Activated T-cell treated with anti-CD3 and anti-CD28 coated beads, Interleukin-2, amount 50 U/mL, for 4 hours (primary cell): ENCODE data around the gene LAMA1. TPM values are rescaled to one million over a fixed set of nuclear protein-coding genes. Genes with fewer than 3 reads are reported as not detected.
"Not testable (repeated sequence)": the region's sequence is repeated elsewhere in the genome, so short reads cannot be mapped to it uniquely, and the experiment has no call there.

Source experiments
- ATAC-seq, 2 donors: fragments of 200-7000 bp; cut with Tn5 transposase; one replicate each; pipeline ENCODE4 v1.10.0; 2021
- DNase-seq: peaks from one replicate; pipeline ENCODE4 v3.0.0-alpha.2; 2020
- H3K27me3 Mint-ChIP-seq: one replicate; pipeline ENCODE4 v1.8.0; 2021; ENCODE audit warnings: low read depth, mixed read lengths
- H3K36me3 Mint-ChIP-seq: one replicate; pipeline ENCODE4 v1.8.0; 2022; ENCODE audit warnings: mixed read lengths; ENCODE audit not compliant: insufficient read depth
- H3K4me1 Mint-ChIP-seq: one replicate; pipeline ENCODE4 v1.8.0; 2021; ENCODE audit warnings: low read depth, mixed read lengths
- H3K4me3 Mint-ChIP-seq: one replicate; pipeline ENCODE4 v1.8.0; 2021; ENCODE audit warnings: mild to moderate bottlenecking, moderate library complexity, mixed read lengths
- H3K9me3 Mint-ChIP-seq: one replicate; pipeline ENCODE4 v1.8.0; 2021; ENCODE audit warnings: mixed read lengths
- total RNA-seq, 3 donors: library from RNA; stranded (reverse); gene quantifications; one replicate each; pipeline ENCODE4 v1.2.1, GENCODE V29; 2021

Gene LAMA1
- total RNA-seq, 3 donors from 2014 or later, result 0.05 to 0.08 (median 0.05) TPM

- H3K9me3 Mint-ChIP-seq, result peaks cover 8% of the 10 kb centered on the region
- no peaks in the 10 kb centered on the region for H3K27me3 Mint-ChIP-seq
- H3K36me3 Mint-ChIP-seq, result no peaks in the 10 kb centered on the region
- no peak overlapping the region for H3K4me3 Mint-ChIP-seq
- ATAC-seq, result no peak
- no peak for DNase-seq
- no peaks in the 10 kb centered on the region for H3K4me1 Mint-ChIP-seq
These were observed 167.6 kb downstream of the LAMA1 start for GRCh38 chr18:6949800-6950586.

- DNase-seq, result no peak
- no peak for ATAC-seq
- H3K27me3 Mint-ChIP-seq, result no peaks in the 10 kb centered on the region
- H3K4me3 Mint-ChIP-seq, result no peak overlapping the region
- H3K36me3 Mint-ChIP-seq, result no peaks in the 10 kb centered on the region
- peaks cover 8% of the 10 kb centered on the region for H3K9me3 Mint-ChIP-seq
- H3K4me1 Mint-ChIP-seq, result no peaks in the 10 kb centered on the region
These were observed 169.1 kb downstream of the LAMA1 start for GRCh38 chr18:6948281-6949055.

GRCh38 chr18:6947338-6948030, 170.1 kb downstream of the LAMA1 start:
- no peak for DNase-seq
- no peak for ATAC-seq
- no peaks in the 10 kb centered on the region for H3K36me3 Mint-ChIP-seq
- H3K27me3 Mint-ChIP-seq, result no peaks in the 10 kb centered on the region
- peaks cover 8% of the 10 kb centered on the region for H3K9me3 Mint-ChIP-seq
- H3K4me1 Mint-ChIP-seq, result no peaks in the 10 kb centered on the region
- H3K4me3 Mint-ChIP-seq, result no peak overlapping the region

DNA sequence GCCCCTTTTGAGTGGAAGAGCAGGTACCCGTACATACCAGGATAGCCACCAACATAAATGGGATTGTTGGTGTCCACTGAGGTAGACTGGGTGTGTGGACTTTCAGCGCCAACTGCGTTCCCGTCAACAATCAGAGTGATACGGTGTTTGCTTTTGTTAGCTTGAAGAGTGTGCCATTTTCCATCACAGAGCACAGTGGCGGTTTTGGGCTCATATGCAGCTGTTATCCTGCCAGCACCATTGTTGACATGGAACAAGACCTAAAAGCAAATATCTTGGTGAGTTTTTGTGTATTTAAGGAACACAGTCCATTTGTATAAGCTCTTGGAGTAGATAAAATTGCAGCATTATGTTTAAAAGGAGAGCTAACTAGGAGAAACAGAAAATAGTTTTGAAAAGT, 174.5 kb downstream of the LAMA1 start:
- H3K27me3 Mint-ChIP-seq, result no peaks in the 10 kb centered on the region
- H3K36me3 Mint-ChIP-seq, result no peaks in the 10 kb centered on the region
- DNase-seq, result no peak
- ATAC-seq, result no peak
- H3K4me3 Mint-ChIP-seq, result no peak overlapping the region
- H3K4me1 Mint-ChIP-seq, result no peaks in the 10 kb centered on the region
- H3K9me3 Mint-ChIP-seq, result no peaks in the 10 kb centered on the region

DNA sequence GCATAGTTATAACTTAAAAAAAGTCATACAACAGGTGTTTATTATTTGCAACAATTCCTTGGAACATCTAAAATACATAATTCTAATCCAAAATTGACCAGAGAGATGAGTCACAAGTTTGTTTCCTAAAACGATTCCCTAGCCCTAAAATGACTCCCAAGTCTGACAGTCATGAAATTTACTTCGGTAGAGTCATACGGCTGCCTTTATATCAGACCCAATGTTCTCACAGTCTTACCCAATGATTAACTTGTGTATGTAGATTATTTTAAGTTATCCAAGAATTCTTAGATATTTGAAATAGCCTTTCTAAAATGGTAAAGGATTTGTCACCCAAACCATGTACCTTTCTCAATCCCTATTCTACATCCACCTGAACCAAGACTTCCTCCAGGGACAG, 174.9 kb downstream of the LAMA1 start:
- Mint-ChIP-seq H3K36me3 (no peaks in the 10 kb centered on the region), H3K9me3 (no peaks in the 10 kb centered on the region), H3K27me3 (peaks cover 2% of the 10 kb centered on the region), H3K4me1 (no peaks in the 10 kb centered on the region), H3K4me3 (no peak overlapping the region)
- DNase-seq (no peak), ATAC-seq (no peak)

GRCh38 chr18:6941996-6942395, 175.6 kb downstream of the LAMA1 start:
- Mint-ChIP-seq H3K27me3 (peaks cover 2% of the 10 kb centered on the region), H3K9me3 (no peaks in the 10 kb centered on the region), H3K4me3 (no peak overlapping the region), H3K36me3 (no peaks in the 10 kb centered on the region), H3K4me1 (no peaks in the 10 kb centered on the region)
- DNase-seq (no peak), ATAC-seq (no peak)

DNA sequence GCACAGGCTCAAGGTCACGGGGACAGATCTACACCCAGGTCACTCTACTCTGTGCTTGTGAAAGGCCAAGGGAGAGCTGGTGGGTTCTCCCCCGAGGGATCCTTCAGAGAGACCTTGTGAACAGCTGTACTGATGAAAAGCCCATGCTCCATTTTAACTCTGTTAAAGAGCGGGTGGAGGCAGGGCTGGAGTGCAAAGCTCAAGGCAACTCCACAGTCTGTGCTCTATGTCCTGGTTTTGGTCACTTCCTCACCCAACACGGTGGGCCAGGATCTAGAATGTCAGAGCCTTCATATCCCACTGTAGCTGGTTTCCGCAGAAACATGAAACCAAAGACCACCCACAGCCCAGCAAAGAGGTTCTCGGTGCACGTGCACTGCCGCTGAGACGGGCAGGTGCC, 177.1 kb downstream of the LAMA1 start:
- Mint-ChIP-seq H3K27me3 (peaks cover 2% of the 10 kb centered on the region), H3K36me3 (no peaks in the 10 kb centered on the region), H3K4me1 (no peaks in the 10 kb centered on the region), H3K4me3 (no peak overlapping the region), H3K9me3 (no peaks in the 10 kb centered on the region)
- DNase-seq (no peak), ATAC-seq (no peak)

GRCh38 chr18:6939972-6940371, 177.6 kb downstream of the LAMA1 start:
- Mint-ChIP-seq H3K9me3 (peaks cover 4% of the 10 kb centered on the region), H3K36me3 (no peaks in the 10 kb centered on the region), H3K27me3 (peaks cover 2% of the 10 kb centered on the region), H3K4me1 (no peaks in the 10 kb centered on the region), H3K4me3 (no peak overlapping the region)
- ATAC-seq (no peak), DNase-seq (no peak)

- H3K27me3 Mint-ChIP-seq, H3K9me3 Mint-ChIP-seq, DNase-seq, H3K36me3 Mint-ChIP-seq, ATAC-seq, H3K4me1 Mint-ChIP-seq, H3K4me3 Mint-ChIP-seq: not testable (repeated sequence)
These were observed 179.2 kb downstream of the LAMA1 start for GRCh38 chr18:6938403-6938802.

DNA sequence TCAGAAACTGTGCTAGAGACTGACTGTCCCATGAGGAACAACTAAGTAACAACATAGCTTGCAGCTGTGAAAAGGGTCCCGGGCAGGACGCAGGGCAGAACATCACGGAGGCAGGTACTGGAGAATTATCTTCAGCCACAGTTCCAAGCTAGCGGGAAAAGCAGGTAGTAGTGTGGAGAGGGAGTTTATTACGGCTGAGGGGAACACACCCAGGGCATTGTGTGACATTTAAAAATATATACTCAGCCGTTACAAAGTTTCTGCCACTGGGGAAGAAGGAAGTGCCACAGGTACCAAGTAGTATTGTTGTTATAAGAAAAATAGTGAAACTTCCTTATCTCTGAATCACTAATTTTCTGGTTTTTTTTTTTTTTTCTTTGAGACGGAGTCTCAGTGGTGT, 179.6 kb downstream of the LAMA1 start:
- no peak for ATAC-seq
- Mint-ChIP-seq H3K9me3 (peaks cover 4% of the 10 kb centered on the region), H3K4me1 (no peaks in the 10 kb centered on the region), H3K4me3 (no peak overlapping the region), H3K36me3 (no peaks in the 10 kb centered on the region), H3K27me3 (peaks cover 2% of the 10 kb centered on the region)
- DNase-seq, result no peak

DNA sequence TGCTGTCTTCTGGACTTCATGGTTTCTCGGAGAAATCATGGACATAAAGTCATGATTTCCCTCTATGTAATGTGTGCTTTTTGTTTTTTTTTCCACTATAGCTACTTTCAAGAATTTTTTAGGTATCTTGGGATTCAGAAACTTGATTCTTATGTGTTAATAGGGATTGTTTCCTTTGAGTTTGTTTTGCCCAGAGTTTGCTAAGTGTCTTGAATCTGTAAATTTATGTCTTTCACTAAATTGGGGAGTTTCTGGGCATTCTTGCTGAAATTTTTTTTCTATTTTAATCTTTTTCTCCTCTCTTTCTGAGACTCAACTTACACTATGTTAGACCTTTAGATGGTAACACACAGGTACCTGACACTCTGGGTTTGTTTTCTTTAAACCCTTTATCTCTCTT, 182.7 kb downstream of the LAMA1 start:
- no peaks in the 10 kb centered on the region for H3K36me3 Mint-ChIP-seq
- H3K4me3 Mint-ChIP-seq, result no peak overlapping the region
- no peak for ATAC-seq
- H3K27me3 Mint-ChIP-seq, result peaks cover 2% of the 10 kb centered on the region
- peaks cover 7% of the 10 kb centered on the region for H3K9me3 Mint-ChIP-seq
- no peak for DNase-seq
- no peaks in the 10 kb centered on the region for H3K4me1 Mint-ChIP-seq

DNA sequence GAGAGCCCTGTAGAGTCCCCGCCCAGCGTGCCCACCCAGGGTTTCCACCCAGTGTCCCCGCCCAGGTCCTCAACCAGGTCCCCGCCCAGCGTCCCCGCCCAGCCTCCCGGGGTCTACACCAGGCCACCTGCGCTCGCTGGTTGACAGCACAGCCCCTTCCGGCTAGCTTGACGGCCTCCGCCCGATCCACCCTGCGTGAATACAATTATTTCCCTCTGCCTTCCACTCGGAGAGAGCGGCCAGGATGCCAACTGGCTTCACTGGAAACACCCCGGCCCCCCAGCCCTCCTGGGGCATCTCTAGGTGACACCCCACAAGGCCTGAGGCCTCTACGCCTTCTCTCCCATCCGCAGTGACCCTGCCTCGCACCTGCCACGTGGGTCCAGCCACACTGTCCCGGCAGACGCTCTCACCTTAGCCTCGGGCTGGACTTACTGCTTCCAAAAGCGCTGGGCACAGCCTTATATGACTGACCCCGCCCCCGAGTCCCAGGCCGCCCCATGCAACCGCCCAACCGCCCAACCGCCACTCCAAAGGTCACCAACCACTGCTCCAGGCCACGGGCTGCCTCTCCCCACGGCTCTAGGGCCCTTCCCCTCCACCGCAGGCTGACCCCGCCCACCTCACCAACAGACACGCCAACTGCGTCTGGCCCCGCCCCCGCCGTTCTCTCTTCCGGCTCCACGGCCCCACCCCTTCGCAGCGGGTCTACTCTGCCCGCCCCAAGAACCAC, 188.1 kb downstream of the LAMA1 start:
- H3K27me3 Mint-ChIP-seq, result no peaks in the 10 kb centered on the region
- no peak for ATAC-seq
- H3K36me3 Mint-ChIP-seq, result no peaks in the 10 kb centered on the region
- no peaks in the 10 kb centered on the region for H3K4me1 Mint-ChIP-seq
- peaks cover 3% of the 10 kb centered on the region for H3K9me3 Mint-ChIP-seq
- DNase-seq, result no peak
- no peak overlapping the region for H3K4me3 Mint-ChIP-seq

DNA sequence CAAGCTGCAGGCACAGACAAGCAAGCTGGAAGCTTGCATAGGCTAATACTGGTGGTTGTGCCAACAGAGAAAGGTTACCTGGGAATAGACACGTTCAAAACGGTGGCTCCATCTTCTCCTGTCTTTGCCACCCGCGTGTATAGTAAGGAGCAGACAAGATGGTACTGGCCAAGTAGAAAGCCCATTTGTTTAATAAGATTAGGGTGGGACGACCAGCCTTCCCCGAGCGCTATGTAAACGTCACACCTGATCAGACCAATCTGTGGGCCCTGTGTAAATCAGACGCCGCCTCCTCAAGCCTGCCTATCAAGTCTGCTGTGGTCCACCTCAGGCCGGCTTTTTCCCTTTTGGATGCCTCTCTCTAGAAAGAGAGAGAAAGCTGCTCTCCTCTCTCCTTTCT, 189.2 kb downstream of the LAMA1 start:
- Mint-ChIP-seq H3K9me3 (peaks cover 3% of the 10 kb centered on the region), H3K4me3 (no peak overlapping the region), H3K36me3 (no peaks in the 10 kb centered on the region), H3K27me3 (no peaks in the 10 kb centered on the region), H3K4me1 (no peaks in the 10 kb centered on the region)
- no peak for DNase-seq
- ATAC-seq, result no peak

DNA sequence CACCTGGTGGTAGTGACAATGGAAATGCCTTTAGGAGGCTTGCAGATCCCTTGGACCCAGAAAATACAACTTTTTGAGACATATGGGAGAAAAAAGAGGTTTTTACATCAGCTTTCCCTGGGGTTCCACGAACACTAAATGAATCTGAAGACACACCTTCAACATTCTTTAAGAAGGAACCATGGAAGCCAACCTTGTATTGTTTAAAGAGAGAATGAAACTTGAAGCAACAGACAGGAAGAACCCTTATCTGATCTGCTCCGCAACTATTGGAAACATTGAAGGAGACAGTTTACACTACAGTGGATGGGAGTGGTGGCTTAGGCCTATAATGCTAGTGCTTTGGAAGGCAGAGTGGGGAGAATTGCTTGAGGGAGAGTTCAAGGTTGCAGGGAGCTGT, 190.4 kb downstream of the LAMA1 start:
- H3K27me3 Mint-ChIP-seq, result no peaks in the 10 kb centered on the region
- ATAC-seq, result no peak
- H3K4me1 Mint-ChIP-seq, result no peaks in the 10 kb centered on the region
- no peaks in the 10 kb centered on the region for H3K36me3 Mint-ChIP-seq
- H3K4me3 Mint-ChIP-seq, result no peak overlapping the region
- no peak for DNase-seq
- peaks cover 3% of the 10 kb centered on the region for H3K9me3 Mint-ChIP-seq
